NCI-H128 (cell line): Measurements from ENCODE around the gene CNTLN.
A peak's percentile ranks its signal among the peaks of the same experiment; 100 is the strongest.
"Not testable (repeated sequence)": the region's sequence is repeated elsewhere in the genome, so short reads cannot be mapped to it uniquely, and the experiment has no call there.

Experiments used
- DNase-seq: peaks from one replicate; lab custom pipeline; 2025; ENCODE audit not compliant: unreplicated experiment; lab: John Stamatoyannopoulos, UW

CNTLN gene

GRCh38 chr9:17134396-17135294 is at the start of gene CNTLN:
CNTLN (plus strand) TSS chr9:17135040; CDS start chr9:17135066, 26 bp downstream.
- peak; percentile 82 for DNase-seq

- no peak for DNase-seq
Observed at GRCh38 chr9:17088566-17088965, 46.3 kb upstream of the CNTLN start.

GRCh38 chr9:17090041-17090440 is 44.8 kb upstream of the CNTLN start:
- DNase-seq, result no peak

GRCh38 chr9:17116400-17116837 is 18.4 kb upstream of the CNTLN start:
- no peak for DNase-seq

GRCh38 chr9:17117372-17117771 is 17.5 kb upstream of the CNTLN start:
- no peak for DNase-seq

GRCh38 chr9:17120203-17120602 is 14.6 kb upstream of the CNTLN start:
- DNase-seq, result no peak

DNA sequence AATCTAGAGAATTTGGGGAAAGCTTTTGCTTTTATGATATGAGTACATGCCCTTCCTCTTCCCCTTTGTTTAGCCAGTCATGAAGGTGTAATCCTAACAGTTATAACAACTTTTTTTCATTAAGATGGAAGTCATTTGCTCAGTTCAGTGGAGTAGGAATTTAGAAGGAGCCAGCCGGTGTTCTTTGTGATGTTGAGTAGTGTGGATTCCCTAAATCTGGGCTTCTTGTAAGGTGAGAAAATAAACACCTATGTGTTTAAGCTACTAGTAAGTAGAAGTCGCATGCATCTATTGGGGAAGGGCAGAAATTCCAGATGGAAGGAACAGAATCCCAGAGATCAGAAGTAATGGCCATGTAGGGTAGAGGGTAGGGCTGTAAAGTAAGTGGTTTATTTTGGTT is 13.6 kb upstream of the CNTLN start:
- no peak for DNase-seq

- no peak for DNase-seq
Observed at GRCh38 chr9:17130291-17130690, 4.5 kb upstream of the CNTLN start.

DNA sequence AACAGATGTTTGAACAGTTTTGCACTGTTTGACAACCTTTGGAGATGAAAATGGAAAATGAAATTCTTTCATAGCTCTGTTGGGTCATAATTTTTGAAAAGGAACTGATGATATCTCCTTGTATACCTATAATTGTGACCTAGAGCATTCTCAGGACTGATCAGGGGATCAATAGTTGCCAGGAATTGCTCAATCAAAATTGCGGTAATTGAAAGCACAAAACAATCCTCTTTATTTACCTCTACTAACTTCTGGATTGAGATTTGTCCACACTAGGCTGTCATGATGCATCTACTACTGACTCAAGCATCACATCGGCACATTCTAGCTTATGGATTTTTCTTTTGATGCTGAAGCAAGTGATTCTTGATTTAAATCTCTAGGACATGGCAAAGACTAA is 4.1 kb upstream of the CNTLN start:
- no peak for DNase-seq

DNA sequence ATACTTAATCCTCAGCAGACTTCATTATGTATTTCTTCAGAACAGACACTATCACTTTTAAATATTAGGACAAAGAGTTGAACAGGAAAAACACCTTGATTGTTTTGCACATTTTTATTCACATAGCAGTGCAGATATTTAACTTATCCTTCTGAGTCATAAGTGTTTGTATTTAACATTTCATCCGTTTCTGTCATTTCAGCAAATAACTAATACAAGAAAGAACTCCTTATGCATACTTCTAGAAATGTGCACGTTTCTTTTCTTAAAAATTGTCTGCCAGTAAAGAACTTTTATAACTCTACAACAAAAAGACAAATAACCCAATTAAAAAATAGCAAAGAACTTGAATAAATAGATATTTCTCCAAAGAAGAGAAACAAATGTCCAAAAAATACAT is 3.3 kb upstream of the CNTLN start:
- no peak for DNase-seq

DNA sequence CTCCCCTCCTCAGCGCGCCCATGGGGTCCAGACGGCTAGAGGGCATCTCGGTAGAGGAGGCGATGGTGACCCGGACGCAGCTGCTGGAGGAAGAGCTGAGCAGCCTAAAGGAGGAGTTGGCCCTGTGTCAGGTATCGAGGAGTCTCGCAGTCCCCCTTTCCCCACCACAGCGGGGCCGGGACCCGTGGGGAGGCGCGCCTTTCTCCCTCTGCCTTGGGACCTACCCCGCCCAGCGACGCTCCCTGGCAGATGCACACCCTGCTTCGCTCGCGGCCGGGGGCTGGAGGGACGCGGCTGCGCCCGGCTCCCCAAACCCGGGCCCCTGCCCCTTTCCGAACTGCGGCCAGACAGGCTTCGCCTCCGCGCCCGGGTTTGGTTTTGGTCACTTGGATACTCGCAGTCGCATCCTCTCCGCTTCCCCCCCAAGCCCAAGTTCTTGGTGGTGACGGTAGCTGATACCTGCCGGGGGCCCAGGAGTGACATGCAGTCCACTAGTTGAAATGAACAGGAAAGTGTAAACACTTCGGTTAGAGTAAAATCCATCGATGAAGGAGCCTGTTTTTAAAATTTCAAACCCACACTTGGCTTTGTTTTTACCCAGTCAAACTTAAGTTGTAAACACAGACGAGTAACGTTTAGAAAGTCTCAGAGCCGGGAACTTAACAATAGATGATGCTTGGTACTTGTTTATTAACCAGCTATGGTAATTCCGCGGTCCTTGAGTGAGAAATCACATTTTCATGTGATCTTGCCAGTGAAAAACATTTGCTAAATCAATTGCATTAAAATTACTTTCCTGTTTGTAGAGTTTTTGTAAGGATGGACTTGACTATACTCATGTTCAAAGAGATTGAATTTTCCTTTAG is 688 bp downstream of the CNTLN start:
- no peak for DNase-seq

DNA sequence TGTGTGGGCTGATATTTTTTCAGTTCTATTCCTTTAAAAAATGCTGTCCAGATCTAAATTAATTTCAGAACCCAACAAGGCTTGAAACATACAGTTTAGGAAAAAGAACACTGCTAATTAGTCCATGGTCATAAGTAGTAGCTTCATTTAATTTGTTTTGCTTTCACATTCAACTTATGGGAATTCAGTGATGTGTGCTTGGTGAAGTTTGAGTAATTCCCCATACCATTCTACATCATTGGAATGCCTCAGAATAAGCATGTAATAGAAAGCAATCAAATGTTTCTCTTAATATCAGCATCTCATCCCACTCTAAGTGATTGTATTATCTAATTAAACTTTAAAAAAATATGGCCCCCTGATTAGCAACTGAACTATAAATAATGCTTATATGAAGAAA is 2.7 kb downstream of the CNTLN start:
- no peak for DNase-seq

- DNase-seq, result no peak
Observed at GRCh38 chr9:17138503-17138902, 3.7 kb downstream of the CNTLN start.

DNA sequence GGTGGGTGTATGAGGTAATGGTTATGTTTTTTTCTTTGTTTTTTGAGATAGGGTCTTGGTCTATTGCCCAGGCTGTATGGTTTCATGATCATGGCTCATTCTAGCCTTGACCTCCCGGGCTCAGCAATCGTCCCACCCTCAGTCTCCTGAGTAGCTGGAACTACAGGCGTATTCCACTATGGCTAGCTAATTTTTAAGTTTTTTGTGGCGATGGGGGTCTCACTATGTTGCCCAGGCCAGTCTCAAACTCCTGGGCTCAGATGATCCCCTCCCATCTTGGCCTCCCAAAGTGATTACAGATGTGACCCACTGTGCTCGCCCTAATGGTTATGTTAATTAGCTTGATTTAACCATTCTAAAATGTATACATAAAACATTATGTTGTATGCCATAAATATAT is 5.6 kb downstream of the CNTLN start:
- DNase-seq, result no peak

GRCh38 chr9:17148324-17148723 is 13.5 kb downstream of the CNTLN start:
- no peak for DNase-seq

DNA sequence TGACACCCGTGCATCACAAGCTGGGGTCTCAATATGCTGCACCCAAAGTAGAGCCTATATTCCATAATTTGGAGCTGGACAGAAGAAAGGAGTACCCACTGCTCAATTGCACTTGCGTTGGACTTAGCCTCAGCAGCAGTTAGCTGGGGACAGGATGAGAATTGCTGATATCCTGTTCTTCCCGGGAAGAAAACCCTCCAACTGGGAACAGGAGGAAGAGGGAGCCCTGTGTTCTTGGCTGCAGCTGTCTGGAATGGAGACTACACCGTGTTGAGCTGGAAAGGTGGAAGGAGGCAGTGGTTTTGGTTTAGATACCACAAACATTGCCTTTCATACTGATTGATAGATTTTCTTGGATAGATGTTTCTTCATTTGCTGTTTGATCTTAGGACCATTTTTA is 24.6 kb downstream of the CNTLN start:
- no peak for DNase-seq

- DNase-seq, result no peak
Observed at GRCh38 chr9:17160327-17160726, 25.5 kb downstream of the CNTLN start.

- DNase-seq, result no peak
Observed at GRCh38 chr9:17165764-17166163, 30.9 kb downstream of the CNTLN start.

DNA sequence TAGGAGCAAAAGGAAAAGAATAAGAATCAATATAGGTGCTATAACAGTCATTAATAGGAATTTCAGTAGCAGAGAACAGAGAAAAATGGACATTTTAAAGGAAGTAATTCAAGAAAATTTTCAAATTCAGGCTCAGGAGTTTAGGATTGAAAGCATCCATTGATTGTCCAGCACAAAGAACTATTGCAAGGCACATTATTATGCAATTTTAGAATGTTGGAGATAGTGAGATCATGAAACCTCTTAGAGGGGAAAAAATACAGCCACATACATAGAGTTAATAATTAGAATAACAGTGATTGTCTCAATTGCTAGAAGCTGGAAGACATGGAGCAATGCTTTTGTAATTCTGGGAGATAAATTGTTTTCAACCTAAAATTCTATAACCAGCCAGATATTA is 31.5 kb downstream of the CNTLN start:
- DNase-seq, result no peak

DNA sequence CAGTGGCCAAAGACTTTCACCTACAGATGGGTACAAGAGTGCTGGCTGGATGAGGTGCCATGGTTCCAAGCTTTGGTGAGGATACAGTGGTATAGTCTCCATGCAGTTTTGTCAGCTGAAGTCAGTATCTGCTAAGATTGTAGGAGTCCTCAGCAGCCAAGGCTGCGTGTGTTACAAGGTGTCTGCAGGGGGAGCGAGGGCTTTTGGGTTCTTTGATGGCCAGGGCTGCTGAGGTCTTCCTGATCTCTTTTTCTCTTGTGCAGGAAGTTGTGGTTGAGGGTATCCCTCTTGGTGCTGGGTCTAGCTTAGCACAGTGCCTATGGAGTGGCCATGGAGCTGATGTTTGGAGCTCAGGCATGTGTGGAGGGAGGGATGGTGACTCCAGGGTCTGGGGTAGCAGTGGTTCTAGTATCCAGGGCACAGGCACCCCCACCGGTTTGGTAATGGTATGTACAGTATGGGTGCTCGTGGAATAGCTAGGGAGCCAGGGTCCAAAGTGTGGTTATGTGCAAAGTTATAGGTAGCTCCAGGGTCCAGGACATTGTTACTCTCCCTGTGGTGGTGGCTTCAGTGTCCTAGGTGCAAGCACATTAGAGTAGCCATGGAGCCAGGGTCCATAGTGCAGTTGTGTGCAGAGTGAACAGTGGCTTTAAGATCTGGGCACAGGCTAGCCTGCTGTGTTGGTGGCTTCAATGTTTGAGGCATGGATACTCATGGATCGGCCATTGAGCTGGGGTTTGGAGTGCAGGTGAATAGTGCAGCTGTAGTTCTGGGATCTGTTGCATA is 36.7 kb downstream of the CNTLN start:
- DNase-seq, result no peak

DNA sequence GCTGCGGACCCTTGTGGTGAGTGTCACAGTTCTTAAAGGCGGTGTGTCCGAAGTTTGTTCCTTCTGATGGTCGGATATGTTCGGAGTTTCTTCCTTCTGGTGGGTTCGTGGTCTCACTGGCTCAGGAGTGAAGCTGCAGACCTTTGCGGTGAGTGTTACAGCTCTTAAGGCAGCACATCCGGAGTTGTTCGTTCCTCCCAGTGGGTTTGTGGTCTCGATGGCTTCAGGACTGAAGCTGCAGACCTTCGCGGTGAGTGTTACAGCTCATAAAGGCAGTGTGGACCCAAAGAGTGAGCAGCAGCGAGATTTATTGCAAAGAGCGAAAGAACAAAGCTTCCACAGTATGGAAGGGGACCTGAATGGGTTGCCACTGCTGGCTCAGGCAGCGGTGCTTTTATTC is 42.7 kb downstream of the CNTLN start:
- DNase-seq, result not testable (repeated sequence)
